AML-193 (cell line): ENCODE results near the gene CLK2.
A peak's percentile ranks its signal among the peaks of the same experiment; 100 is the strongest.
"Not testable (repeated sequence)": the region's sequence is repeated elsewhere in the genome, so short reads cannot be mapped to it uniquely, and the experiment has no call there.

Source experiments
- DNase-seq, 2 experiments: peaks; one replicate each; lab custom pipeline; 2025; lab: John Stamatoyannopoulos, UW

Gene CLK2

GRCh38 chr1:155242805-155243358 lies 30.4 kb downstream of the CLK2 start:
- no peak for DNase-seq

GRCh38 chr1:155241841-155242264 lies 31.5 kb downstream of the CLK2 start:
- peak; percentile 87 to 88 for DNase-seq

GRCh38 chr1:155241069-155241679 lies 32.1 kb downstream of the CLK2 start:
- peak; percentile 64 to 77 for DNase-seq

- DNase-seq, result peak; percentile 40 to 64
Observed at GRCh38 chr1:155236451-155236850, 36.9 kb downstream of the CLK2 start.

- not testable (repeated sequence) for DNase-seq
Observed at GRCh38 chr1:155235375-155235774, 37.9 kb downstream of the CLK2 start.

GRCh38 chr1:155233502-155233901 lies 39.8 kb downstream of the CLK2 start:
- DNase-seq, result not testable (repeated sequence)

- DNase-seq, result not testable (repeated sequence)
Observed at GRCh38 chr1:155232001-155232978, 41.0 kb downstream of the CLK2 start.

- not testable (repeated sequence) for DNase-seq
Observed at GRCh38 chr1:155231302-155231701, 42.0 kb downstream of the CLK2 start.

- DNase-seq, result no peak
Observed at GRCh38 chr1:155228096-155228427, 45.2 kb downstream of the CLK2 start.

- DNase-seq, result peak; percentile 96 to 97
Observed at GRCh38 chr1:155227261-155228095, 45.8 kb downstream of the CLK2 start.

GRCh38 chr1:155226910-155227260 lies 46.4 kb downstream of the CLK2 start:
- peak in 1 of 2 experiments; percentile 51 for DNase-seq

GRCh38 chr1:155226188-155226909 lies 47.0 kb downstream of the CLK2 start:
- peak; percentile 92 to 95 for DNase-seq

GRCh38 chr1:155225404-155225759 lies 47.9 kb downstream of the CLK2 start:
- not testable (repeated sequence) for DNase-seq

GRCh38 chr1:155223047-155223446 lies 50.3 kb downstream of the CLK2 start:
- no peak for DNase-seq

- DNase-seq, result not testable (repeated sequence)
Observed at GRCh38 chr1:155220211-155220965, 52.9 kb downstream of the CLK2 start.

GRCh38 chr1:155219592-155220031 lies 53.7 kb downstream of the CLK2 start:
- peak; percentile 80 to 86 for DNase-seq

- no peak for DNase-seq
Observed at GRCh38 chr1:155218854-155219591, 54.3 kb downstream of the CLK2 start.

GRCh38 chr1:155214702-155215101 lies 58.6 kb downstream of the CLK2 start:
- DNase-seq, result not testable (repeated sequence)
